H1 (cell line): ENCODE data around the gene CLASP2. TPM values are rescaled to one million over a fixed set of nuclear protein-coding genes. Genes with fewer than 3 reads are reported as not detected.

Experiments
- CTCF ChIA-PET: fragments of 300-600 bp; sonication (Branson Sonifier 250); formaldehyde crosslinking; loops from one replicate; lab custom pipeline; 2021; ENCODE audit not compliant: partially characterized antibody; lab: Charles Lee
- POLR2A ChIA-PET: fragments of 300-600 bp; sonication (Branson Sonifier 250); formaldehyde crosslinking; loops from one replicate; lab custom pipeline; 2021; ENCODE audit warnings: inconsistent platforms; ENCODE audit not compliant: partially characterized antibody; lab: Charles Lee
- DNase-seq, 2 experiments: peaks; one replicate each; pipeline versions ENCODE4 v3.0.0 to v3.0.0-alpha.2; 2010 to 2022; ENCODE audit warnings: low spot score in 2 of 2, low read depth in 1 of 2, mixed read lengths in 1 of 2
- FAIRE-seq: peaks from 2 replicates; lab custom pipeline; 2011; peaks lifted over from hg19 to GRCh38; lab: Jason Lieb, UNC
- H2AFZ ChIP-seq: 2 replicates; pipeline ENCODE4 v1.8.1; 2012; ENCODE audit warnings: low read length, inconsistent platforms
- H2AK5ac ChIP-seq: 2 replicates; pipeline ENCODE4 v1.6.1; 2013; ENCODE audit warnings: low read depth, low read length
- H2BK120ac ChIP-seq: replicated peaks from 2 replicates; pipeline ENCODE3; 2013; ENCODE audit warnings: low read depth, low read length, inconsistent platforms
- H2BK12ac ChIP-seq: 2 replicates; pipeline ENCODE4 v1.6.1; 2013; ENCODE audit warnings: low read depth, low read length
- H2BK15ac ChIP-seq: 2 replicates; pipeline ENCODE4 v1.6.1; 2013; ENCODE audit warnings: low read length
- H2BK20ac ChIP-seq: 2 replicates; pipeline ENCODE4 v1.6.1; 2013; ENCODE audit warnings: low read length
- H2BK5ac ChIP-seq: 2 replicates; pipeline ENCODE4 v1.6.1; 2013; ENCODE audit warnings: low read depth, low read length
- H3K14ac ChIP-seq: 2 replicates; pipeline ENCODE4 v1.6.1; 2013; ENCODE audit warnings: inconsistent platforms; ENCODE audit not compliant: insufficient read length
- H3K18ac ChIP-seq: 2 replicates; pipeline ENCODE4 v1.6.1; 2013; ENCODE audit warnings: low read length; ENCODE audit errors: extremely low read depth
- H3K23ac ChIP-seq: 2 replicates; pipeline ENCODE4 v1.6.1; 2013; ENCODE audit warnings: inconsistent platforms; ENCODE audit not compliant: insufficient read length
- H3K23me2 ChIP-seq: 2 replicates; pipeline ENCODE4 v1.6.1; 2013; ENCODE audit warnings: low read depth, low read length
- H3K27ac ChIP-seq: 2 replicates; pipeline ENCODE4 v1.6.1; 2011; ENCODE audit warnings: low read depth, low read length, inconsistent platforms
- H3K27me3 ChIP-seq, 4 experiments: replicated peaks in 1 of 4; 1 replicate in 1 of 4; 2 replicates in 3 of 4; pipeline versions ENCODE4 v1.6.1 to v1.8.1; 2011 to 2013; ENCODE audit warnings: low read length in 3 of 4, mild to moderate bottlenecking in 3 of 4, inconsistent platforms in 2 of 4, mixed read lengths in 2 of 4, moderate library complexity in 1 of 4; ENCODE audit not compliant: control insufficient read depth in 3 of 4, insufficient read depth in 3 of 4; ENCODE audit errors: extremely low read depth in 1 of 4
- H3K36me3 ChIP-seq, 4 experiments: 2 replicates each; pipeline versions ENCODE4 v1.6.1 to v1.8.1; 2011 to 2013; ENCODE audit warnings: mild to moderate bottlenecking in 4 of 4, low read length in 3 of 4, moderate library complexity in 2 of 4, control low read depth in 1 of 4, inconsistent platforms in 1 of 4; ENCODE audit not compliant: insufficient read depth in 4 of 4, control insufficient read depth in 2 of 4
- H3K4ac ChIP-seq: replicated peaks from 2 replicates; pipeline ENCODE3; 2013; ENCODE audit warnings: low read length, low read depth, mixed read lengths, inconsistent platforms; ENCODE audit not compliant: insufficient read length
- H3K4me1 ChIP-seq, 4 experiments: replicated peaks in 1 of 4; 1 replicate in 1 of 4; 2 replicates in 3 of 4; pipeline versions ENCODE4 v1.6.1 to v1.8.1; 2011 to 2013; ENCODE audit warnings: low read length in 3 of 4, inconsistent platforms in 2 of 4, mixed read lengths in 1 of 4; ENCODE audit not compliant: insufficient read depth in 4 of 4, control insufficient read depth in 3 of 4
- H3K4me2 ChIP-seq, 2 experiments: 2 replicates each; pipeline versions ENCODE4 v1.6.1 to v1.8.1; 2011 to 2013; ENCODE audit warnings: low read depth in 2 of 2, low read length in 2 of 2, control low read depth in 1 of 2, inconsistent platforms in 1 of 2, mild to moderate bottlenecking in 1 of 2; ENCODE audit not compliant: insufficient read depth in 1 of 2
- H3K4me3 ChIP-seq, 4 experiments: fragments of 200-600, 300-600 bp in 1 of 4; sonication (generic), shearing (Covaris generic), sonication (Bioruptor Twin) in 1 of 4; 2 replicates each; pipeline versions ENCODE4 v1.5.1 to v1.8.1; 2011 to 2016; ENCODE audit warnings: low read length in 4 of 4, low read depth in 3 of 4, control low read depth in 2 of 4, inconsistent platforms in 2 of 4, mild to moderate bottlenecking in 2 of 4, mixed read lengths in 1 of 4, moderate library complexity in 1 of 4; ENCODE audit not compliant: insufficient read depth in 2 of 4; ENCODE audit errors: extremely low read depth in 1 of 4
- H3K56ac ChIP-seq: replicated peaks from 2 replicates; pipeline ENCODE3; 2013; ENCODE audit warnings: low read depth, mild to moderate bottlenecking, mixed read lengths, low read length, inconsistent platforms; ENCODE audit not compliant: insufficient read length
- H3K79me1 ChIP-seq: 2 replicates; pipeline ENCODE4 v1.6.1; 2013; ENCODE audit warnings: low read depth, low read length, control low read depth
- H3K79me2 ChIP-seq, 2 experiments: 2 replicates each; pipeline versions ENCODE4 v1.6.1 to v1.8.1; 2012 to 2013; ENCODE audit warnings: low read length in 2 of 2, mild to moderate bottlenecking in 2 of 2, inconsistent platforms in 1 of 2; ENCODE audit not compliant: insufficient read depth in 2 of 2, control insufficient read depth in 1 of 2
- H3K9ac ChIP-seq, 4 experiments: replicated peaks in 1 of 4; 1 replicate in 1 of 4; 2 replicates in 3 of 4; pipeline versions ENCODE4 v1.6.1 to v1.8.1; 2011 to 2013; ENCODE audit warnings: low read depth in 3 of 4, low read length in 3 of 4, control low read depth in 2 of 4, mild to moderate bottlenecking in 2 of 4, moderate library complexity in 2 of 4, inconsistent platforms in 1 of 4; ENCODE audit errors: extremely low read depth in 1 of 4
- H3K9me3 ChIP-seq, 2 experiments: 2 replicates each; pipeline versions ENCODE4 v1.6.1 to v1.8.1; 2012 to 2013; ENCODE audit warnings: mild to moderate bottlenecking in 2 of 2, moderate library complexity in 2 of 2, control low read depth in 1 of 2, inconsistent platforms in 1 of 2, low read depth in 1 of 2, low read length in 1 of 2, mixed read lengths in 1 of 2; ENCODE audit not compliant: insufficient read depth in 2 of 2
- H4K20me1 ChIP-seq, 2 experiments: replicated peaks in 1 of 2; 2 replicates each; pipeline versions ENCODE3 to v1.8.1; 2011 to 2013; ENCODE audit warnings: inconsistent platforms in 2 of 2, low read length in 2 of 2, mild to moderate bottlenecking in 1 of 2; ENCODE audit not compliant: insufficient read depth in 2 of 2, control insufficient read depth in 1 of 2
- H4K5ac ChIP-seq: 2 replicates; pipeline ENCODE4 v1.6.1; 2013; ENCODE audit warnings: low read length, low read depth, mixed read lengths, inconsistent platforms; ENCODE audit not compliant: insufficient read length
- H4K8ac ChIP-seq: 2 replicates; pipeline ENCODE4 v1.8.0; 2013; ENCODE audit warnings: mild to moderate bottlenecking, moderate library complexity, low read length, inconsistent platforms; ENCODE audit not compliant: insufficient read depth; ENCODE audit errors: extremely low read depth
- H4K91ac ChIP-seq: replicated peaks from 2 replicates; pipeline ENCODE3; 2013; ENCODE audit warnings: low read length, mixed read lengths, inconsistent platforms; ENCODE audit not compliant: insufficient read length
- ATF2 ChIP-seq: IDR thresholded peaks from 2 replicates; pipeline ENCODE4 v1.6.1; 2012; ENCODE audit warnings: low read length, inconsistent platforms
- CBX5 ChIP-seq: fragments of 300-800, 300-1000 bp; sonication (generic); IDR thresholded peaks from 2 replicates; pipeline ENCODE4 v1.7.1; 2016; ENCODE audit warnings: antibody characterized with exemption, low read length, low read depth
- EGR1 ChIP-seq: IDR thresholded peaks from 2 replicates; pipeline ENCODE4 v1.6.1; 2011; ENCODE audit warnings: low read depth, low read length, borderline replicate concordance
- HDAC6 ChIP-seq: IDR thresholded peaks from one replicate; pipeline ENCODE4 v1.7.1; 2012; ENCODE audit warnings: low read depth, mild to moderate bottlenecking, inconsistent platforms, low read length, moderate library complexity
- RFX5 ChIP-seq: IDR thresholded peaks from 2 replicates; pipeline ENCODE4 v1.6.1; 2011; ENCODE audit warnings: low read depth, low read length, improper control_type of control experiment, borderline replicate concordance
- WGBS, 2 experiments: shearing (Covaris generic) in 1 of 2; methylation state at CpG; one replicate each; pipeline versions ENCODE4 v1.1.6 to v1.1.7; 2013 to 2015; ENCODE audit warnings: low lambda C conversion rate in 2 of 2, mixed read lengths in 2 of 2, inconsistent platforms in 1 of 2, low coverage in 1 of 2, missing lambda C conversion rate in 1 of 2; ENCODE audit not compliant: insufficient replicate concordance in 2 of 2, insufficient coverage in 1 of 2, insufficient read length in 1 of 2; ENCODE audit errors: extremely low coverage in 1 of 2, missing lambda C conversion rate in 1 of 2; 5-methylcytosine and 5-hydroxymethylcytosine counted together
- polyA plus RNA-seq, 7 experiments: library from polyadenylated mRNA; depleted of rRNA in 3 of 7; stranded (reverse) in 5 of 7; unstranded in 2 of 7; fragments of >200 nt in 5 of 7; fragments of 200-250 nt in 2 of 7; gene quantifications; 1 replicate in 5 of 7; 2 replicates in 1 of 7; 4 replicates in 1 of 7; pipeline versions ENCODE4 v1.2.1 to v1.2.3, GENCODE V29; 2011 to 2013; ENCODE audit warnings: missing spikeins in 2 of 7, mixed read lengths in 2 of 7
- total RNA-seq: library from RNA; stranded (reverse); fragmentation: NEBNext Ultra II Directional; extraction: Animal tissue kit (Norgen Biotek cat#: 25700); gene quantifications from 2 replicates; pipeline ENCODE4 v1.2.1, GENCODE V29; 2021
- TF ChIP-seq, protein P1 (sequence below), 3 experiments: IDR thresholded peaks; 1 replicate in 2 of 3; 2 replicates in 1 of 3; pipeline versions ENCODE4 v1.5.1 to v1.6.1; 2011; ENCODE audit warnings: low read length in 3 of 3, mild to moderate bottlenecking in 3 of 3, inconsistent platforms in 2 of 3, low read depth in 1 of 3, moderate library complexity in 1 of 3; ENCODE audit not compliant: insufficient read depth in 1 of 3; ENCODE audit errors: control extremely low read depth in 1 of 3

The CLASP2 gene
- total and polyA plus RNA-seq, 2 of the 8 experiments (the other 6 are each of a cell fraction or from before 2014, with no cell fraction given): 21.7 to 58.0 TPM

DNA sequence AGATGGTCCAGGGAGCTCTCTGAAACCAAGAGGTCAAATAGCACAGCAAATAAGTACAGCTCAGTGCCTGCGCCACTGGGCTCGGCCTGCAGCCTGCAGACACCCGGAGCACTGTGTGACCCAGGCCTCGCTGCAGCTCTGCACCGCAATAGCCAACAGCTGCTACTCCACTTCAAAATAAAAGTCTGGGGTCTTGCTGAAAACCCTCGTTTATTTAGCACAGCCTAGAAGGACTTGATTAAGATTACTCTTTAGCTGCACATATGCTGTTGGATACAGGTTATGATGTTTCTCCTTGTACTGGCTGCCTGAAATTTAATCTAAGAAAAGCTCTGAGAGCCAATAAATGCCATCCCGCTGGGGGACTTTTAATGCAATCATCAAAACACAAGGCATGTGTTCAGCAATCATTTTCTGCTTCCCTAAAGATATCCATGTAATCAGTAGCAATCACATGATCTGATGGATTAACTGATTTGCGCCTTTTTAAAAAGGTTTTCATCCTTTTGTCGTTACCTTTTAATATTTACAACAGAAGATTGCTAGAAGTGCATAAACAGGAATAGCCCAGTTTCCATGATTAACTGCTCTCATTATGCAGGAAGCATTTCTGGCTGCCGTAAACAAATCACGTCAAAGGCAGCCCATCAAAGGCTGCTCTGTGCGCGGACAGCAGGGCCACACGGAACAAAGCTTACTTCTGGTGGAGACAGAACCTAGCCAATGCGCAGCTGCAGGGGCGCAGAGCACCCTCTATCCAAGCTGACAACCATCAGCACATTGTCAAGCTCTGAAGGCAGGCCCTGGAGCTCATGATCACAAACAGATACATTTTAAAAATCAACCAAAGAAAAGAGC lies 58.8 kb downstream of the CLASP2 start:
- DNase-seq (peak in 1 of 2 experiments; percentile 19), FAIRE-seq (peak; percentile 89)
- H2AFZ ChIP-seq: no peak overlapping the region; the same call in 1 of the 2 replicates
- H2BK12ac ChIP-seq: no peak overlapping the region
- no peak overlapping the region for H2BK20ac ChIP-seq
- H2AK5ac ChIP-seq: no peak overlapping the region
- no peaks in the 10 kb centered on the region for H3K23me2 ChIP-seq
- H3K4me1 ChIP-seq: peaks cover 0 to 8% (median 2%) of the 10 kb centered on the region in 4 experiments; a peak in 4 of 7 replicates
- no peak overlapping the region for H3K18ac ChIP-seq
- H2BK120ac ChIP-seq: no peak overlapping the region
- H4K91ac ChIP-seq: no peak overlapping the region
- H3K36me3 ChIP-seq: no peaks in the 10 kb centered on the region; a peak in 1 of 8 replicates
- peak overlapping the region in 1 of 4 experiments; percentile 5; a peak in 1 of 7 replicates for H3K9ac ChIP-seq
- ChIA-PET POLR2A (interaction anchor here (1.5 to 2.0 kb wide), 3 partner anchors 12 to 59 kb away, joined by 4 to 6 read pairs (median 6); partner anchors contain the start of gene CLASP2), CTCF (interaction anchor here (0.6 to 3.1 kb wide), 9 partner anchors 10 to 528 kb away, joined by 3 to 12 read pairs (median 3); no protein-coding TSS in a partner anchor)
- no peak overlapping the region for H3K23ac ChIP-seq
- H3K4ac ChIP-seq: no peak overlapping the region
- peak overlapping the region; percentile 45 for H4K5ac ChIP-seq
- H3K27me3 ChIP-seq: no peaks in the 10 kb centered on the region
- H2BK15ac ChIP-seq: no peak overlapping the region
- H2BK5ac ChIP-seq: no peak overlapping the region
- H3K79me1 ChIP-seq: no peaks in the 10 kb centered on the region; the same call in 1 of the 2 replicates
- peaks cover 0 to 2% of the 10 kb centered on the region in 2 experiments for H4K20me1 ChIP-seq
- 13% methylated on average over 16 of the region's 16 CpGs; no CpG with 5 or more reads in 1 of the 2 experiments for WGBS, 2 experiments
- H4K8ac ChIP-seq: no peak overlapping the region
- peak overlapping the region; percentile 16 to 51 (median 26); a peak in 6 of 8 replicates for H3K4me3 ChIP-seq
- H3K9me3 ChIP-seq: no peaks in the 10 kb centered on the region
- no peak overlapping the region for H3K14ac ChIP-seq
- no peak overlapping the region for H3K56ac ChIP-seq
- peak overlapping the region; percentile 57 to 60 for H3K4me2 ChIP-seq
- H3K27ac ChIP-seq: 0 out of 2 replicates have a peak overlapping the region, but pooled peaks have one; percentile 8
- peaks cover 0 to 40% of the 10 kb centered on the region in 2 experiments; a peak in 2 of 4 replicates for H3K79me2 ChIP-seq
- TF ChIP-seq HDAC6: no peak
- TF ChIP-seq ATF2: no peak
- 0 out of 2 replicates have a peak, but pooled peaks have one; percentile 12 for TF ChIP-seq RFX5
- TF ChIP-seq, protein P1, sequence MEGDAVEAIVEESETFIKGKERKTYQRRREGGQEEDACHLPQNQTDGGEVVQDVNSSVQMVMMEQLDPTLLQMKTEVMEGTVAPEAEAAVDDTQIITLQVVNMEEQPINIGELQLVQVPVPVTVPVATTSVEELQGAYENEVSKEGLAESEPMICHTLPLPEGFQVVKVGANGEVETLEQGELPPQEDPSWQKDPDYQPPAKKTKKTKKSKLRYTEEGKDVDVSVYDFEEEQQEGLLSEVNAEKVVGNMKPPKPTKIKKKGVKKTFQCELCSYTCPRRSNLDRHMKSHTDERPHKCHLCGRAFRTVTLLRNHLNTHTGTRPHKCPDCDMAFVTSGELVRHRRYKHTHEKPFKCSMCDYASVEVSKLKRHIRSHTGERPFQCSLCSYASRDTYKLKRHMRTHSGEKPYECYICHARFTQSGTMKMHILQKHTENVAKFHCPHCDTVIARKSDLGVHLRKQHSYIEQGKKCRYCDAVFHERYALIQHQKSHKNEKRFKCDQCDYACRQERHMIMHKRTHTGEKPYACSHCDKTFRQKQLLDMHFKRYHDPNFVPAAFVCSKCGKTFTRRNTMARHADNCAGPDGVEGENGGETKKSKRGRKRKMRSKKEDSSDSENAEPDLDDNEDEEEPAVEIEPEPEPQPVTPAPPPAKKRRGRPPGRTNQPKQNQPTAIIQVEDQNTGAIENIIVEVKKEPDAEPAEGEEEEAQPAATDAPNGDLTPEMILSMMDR (IDR thresholded peaks at IDR 0.05; ENCODE audit: control extremely low read depth in 1 of 3, insufficient read depth in 1 of 3, low read depth in 1 of 3, low read length in 3 of 3): no peak; a peak in 1 of 4 replicates
- TF ChIP-seq EGR1: 0 out of 2 replicates have a peak, but pooled peaks have one; percentile 12
- TF ChIP-seq CBX5: no peak
